Stimulated activated CD8-positive, alpha-beta memory T cell treated with anti-CD3 and anti-CD28 coated beads, Interleukin-15, amount 100 ng/mL, for 48 hours (primary cell): ENCODE data around the gene LEO1.
"Not testable (repeated sequence)": the region's sequence is repeated elsewhere in the genome, so short reads cannot be mapped to it uniquely, and the experiment has no call there.

Experiments
- DNase-seq, 2 donors: peaks; one replicate each; pipeline ENCODE4 v3.0.0-alpha.2; 2020; ENCODE audit warnings: low read depth in 2 of 2

Gene LEO1

DNA sequence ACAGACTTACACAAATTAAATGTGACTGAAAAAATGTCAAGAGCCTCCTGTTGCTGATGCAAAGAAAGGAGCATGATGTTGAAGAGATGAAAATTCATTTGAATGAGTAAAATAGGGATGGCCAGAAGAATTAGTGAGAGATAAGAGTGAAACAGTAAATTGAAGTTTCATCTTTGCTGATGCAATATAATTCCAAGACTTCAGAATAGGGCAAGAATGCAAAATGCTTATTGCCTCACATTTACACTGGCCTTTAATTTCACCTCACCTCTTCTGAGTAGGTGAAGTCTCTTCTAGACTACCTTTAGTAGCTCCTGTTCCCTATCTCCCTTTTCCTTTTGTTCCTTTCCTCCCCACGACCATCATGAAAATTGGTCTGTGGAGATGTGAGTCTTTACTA lies 32.1 kb upstream of the LEO1 start:
- DNase-seq: no peak

DNA sequence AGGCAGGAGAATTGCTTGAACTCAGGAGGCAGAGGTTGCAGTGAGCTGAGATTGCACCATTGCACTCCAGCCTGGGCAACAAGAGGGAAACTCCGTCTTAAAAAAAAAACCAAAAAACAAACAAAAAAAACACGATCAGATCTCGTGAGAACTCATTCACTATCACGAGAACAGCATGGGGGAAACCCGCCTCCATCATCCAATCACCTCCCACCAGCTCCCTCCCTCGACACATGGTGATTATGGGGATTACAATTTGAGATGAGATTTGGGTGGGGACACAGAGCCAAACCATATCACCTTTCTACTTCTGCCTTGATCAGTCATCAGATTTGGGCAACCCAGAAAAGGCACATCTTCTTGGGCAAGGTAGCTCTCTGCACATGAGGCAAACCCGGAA lies 31.5 kb upstream of the LEO1 start:
- DNase-seq: not testable (repeated sequence)

DNA sequence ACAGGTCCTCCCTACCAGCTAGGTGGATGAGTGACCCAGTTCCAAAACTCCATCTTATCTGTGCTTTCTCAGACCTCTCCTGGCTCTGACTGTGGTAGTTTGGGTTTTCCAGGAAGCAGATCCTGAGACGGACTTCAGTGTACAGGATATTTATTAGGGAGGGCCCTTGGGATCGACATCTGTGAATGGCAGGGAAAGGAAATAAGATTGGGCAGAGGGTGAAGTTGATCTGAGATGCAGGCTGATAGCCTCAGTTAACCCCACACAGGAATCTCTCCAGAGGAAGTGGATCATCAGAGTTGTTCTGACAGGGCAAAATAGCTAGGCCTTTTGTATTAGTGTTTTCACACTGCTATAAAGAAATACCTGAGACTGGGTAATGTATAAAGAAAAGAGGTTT lies 30.8 kb upstream of the LEO1 start:
- no peak for DNase-seq

DNA sequence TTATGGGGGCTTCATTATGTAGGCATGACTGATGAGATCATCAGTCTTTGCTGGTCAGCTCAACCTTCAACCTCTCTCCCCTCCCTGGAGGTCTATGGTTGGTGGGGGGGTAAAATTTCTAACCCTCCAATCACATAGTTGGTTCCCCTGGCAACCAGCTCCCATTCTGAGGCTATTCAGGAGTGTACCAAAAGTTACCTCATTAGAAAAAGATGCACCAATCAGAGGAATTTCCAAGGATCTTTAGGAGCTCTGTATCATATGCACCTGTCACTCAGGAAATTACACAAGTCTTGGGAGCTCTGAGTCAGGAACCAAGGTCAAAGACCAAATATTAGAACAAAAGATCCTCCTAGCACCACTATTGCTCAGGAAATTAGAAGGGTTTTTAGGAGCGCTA lies 21.4 kb upstream of the LEO1 start:
- no peak for DNase-seq

DNA sequence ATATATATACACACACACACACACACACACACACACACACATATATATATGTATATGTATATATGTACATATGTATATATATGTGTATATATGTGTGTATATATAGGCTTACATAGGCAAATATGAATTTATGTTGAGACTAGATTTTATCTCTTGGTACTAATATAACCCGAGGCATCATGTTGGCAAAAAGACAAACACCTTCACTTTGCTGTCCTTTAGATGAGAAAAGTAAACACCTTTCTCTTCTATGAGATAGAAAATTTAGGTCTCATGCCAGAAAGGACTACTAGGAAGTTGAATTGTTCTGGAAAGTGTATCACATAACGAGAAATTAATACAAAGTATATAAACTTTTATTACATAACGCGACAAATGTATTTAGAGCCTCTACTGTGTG lies 19.6 kb upstream of the LEO1 start:
- DNase-seq: no peak

DNA sequence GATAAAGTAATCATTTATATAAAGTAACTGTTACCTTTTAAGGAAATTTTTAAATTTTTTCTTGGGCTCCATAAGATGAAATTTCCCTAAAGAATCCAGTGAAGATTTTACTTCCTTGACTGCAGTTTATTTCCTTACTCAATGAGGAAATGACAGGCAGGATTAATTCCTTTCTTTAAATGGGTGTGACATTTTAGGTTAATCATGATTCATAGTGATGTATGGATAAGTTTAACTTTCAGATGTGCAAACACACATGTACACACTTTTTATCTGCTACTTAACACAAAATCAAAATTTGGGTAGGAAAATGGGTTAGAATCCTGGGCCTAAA lies 11.2 kb upstream of the LEO1 start:
- no peak for DNase-seq

DNA sequence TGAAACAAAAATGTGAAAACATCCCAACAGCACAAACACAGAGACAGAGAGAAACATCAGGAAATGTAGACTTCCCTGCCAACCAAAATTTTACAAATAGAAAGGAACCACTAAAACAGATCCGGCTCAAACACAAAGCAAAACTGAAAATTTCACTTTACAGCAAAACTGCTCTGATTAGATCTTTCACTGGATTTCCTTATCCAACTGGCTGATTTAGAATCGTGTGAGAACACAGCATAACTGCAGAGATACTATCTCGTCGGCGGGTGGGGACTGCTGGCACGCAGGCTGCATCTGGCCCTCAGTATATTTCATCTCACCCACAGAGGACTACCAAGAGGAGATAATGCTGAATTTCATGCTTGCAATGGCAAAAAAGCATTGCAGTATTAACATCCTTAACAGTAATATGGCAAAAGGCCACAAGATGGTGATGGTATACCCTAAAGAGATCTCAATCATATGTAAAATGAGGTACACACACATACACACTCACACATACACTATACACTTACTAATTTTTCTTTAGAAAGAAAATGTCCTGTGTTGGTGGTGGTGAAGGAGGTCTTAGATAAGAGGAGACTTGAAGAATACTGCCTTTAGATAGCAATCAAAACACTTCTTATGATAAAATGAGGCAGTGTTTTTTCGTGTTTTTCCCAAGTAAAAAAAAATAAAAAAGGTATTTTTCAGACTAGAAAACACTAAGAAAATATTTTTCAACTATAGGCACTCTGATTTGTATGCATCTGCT lies 10.6 kb upstream of the LEO1 start:
- DNase-seq: peak; percentile 40 to 51

DNA sequence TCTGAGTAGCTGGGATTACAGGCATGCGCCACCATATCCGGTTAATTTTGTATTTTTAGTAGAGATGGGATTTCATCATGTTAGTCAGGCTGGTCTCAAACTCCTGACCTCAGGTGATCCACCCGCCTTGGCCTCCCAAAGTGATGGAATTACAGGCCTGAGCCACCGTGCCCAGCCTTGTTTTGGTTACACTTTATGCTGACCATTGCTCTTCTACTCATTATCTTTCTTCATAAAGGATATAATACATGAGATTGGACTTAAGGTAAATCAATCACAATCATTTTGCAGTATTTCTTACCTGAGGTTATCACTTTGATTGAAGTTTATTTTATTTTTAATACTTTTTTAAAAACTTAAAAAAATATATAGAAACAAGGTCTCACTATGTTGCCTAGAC lies 2.2 kb upstream of the LEO1 start:
- no peak for DNase-seq

DNA sequence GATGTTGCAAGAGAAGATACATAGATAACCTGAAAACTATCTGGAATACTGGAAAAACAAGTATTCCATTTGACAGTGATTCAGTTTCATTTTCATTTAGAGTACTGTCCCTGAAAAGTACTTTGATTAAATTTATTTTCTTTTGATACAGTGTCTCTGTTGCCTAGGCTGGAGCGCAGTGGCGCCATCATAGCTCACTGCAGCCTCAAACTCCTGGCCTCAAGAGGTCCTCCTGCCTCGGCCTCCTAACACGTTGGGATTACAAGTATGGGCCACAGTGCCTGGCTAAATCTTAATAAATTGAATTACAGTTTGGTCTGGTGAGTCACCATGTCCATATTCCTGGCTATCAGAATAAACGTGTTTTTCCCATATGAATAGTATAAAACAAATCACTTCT lies 1.6 kb upstream of the LEO1 start:
- no peak for DNase-seq

DNA sequence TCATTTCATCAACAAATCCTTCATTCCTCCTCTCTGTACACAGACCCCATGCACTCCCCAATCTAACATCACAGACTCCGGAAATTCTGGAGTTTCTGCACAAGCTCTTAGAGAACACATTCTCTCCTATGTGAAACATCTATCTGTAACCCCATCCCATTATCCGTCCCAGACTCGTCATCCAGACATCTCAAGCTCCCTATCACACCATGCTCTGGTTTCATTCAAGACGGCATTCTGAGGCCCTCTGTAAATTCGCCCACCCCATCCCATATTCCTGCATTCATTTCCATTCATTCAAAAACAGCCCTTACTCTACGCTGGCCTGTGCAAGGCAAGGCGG lies 575 bp downstream of the LEO1 start:
- DNase-seq: no peak

DNA sequence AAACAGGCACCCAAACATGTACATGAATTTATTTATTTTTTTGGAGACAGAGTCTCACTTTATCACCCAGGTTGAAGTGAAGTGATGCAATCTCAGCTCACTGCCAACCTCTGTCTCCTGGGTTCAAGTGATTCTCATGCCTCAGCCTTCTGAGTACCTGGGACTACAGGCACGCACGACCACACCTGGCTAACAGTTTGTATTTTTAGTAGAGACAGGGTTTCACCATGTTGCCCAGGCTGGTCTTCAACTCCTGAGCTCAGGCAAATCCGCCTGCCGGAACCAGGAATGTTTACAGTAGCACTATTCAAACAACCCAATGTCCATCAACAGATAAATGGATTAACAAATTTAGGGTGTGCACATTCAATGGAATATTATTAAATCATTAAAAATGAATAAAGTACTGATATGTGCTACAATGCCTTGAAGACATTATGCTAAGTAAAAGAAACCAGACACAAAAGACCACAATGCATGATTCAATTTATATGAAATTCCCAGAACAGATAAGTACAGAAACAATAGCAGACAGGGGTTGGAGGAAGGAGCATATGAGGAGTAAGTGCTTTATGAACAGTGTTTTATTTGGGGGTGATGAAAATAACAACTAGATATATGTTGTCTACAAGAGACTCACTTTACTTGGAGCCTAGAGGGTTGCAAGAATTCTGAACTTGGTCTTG lies 1.3 kb downstream of the LEO1 start:
- DNase-seq: no peak

DNA sequence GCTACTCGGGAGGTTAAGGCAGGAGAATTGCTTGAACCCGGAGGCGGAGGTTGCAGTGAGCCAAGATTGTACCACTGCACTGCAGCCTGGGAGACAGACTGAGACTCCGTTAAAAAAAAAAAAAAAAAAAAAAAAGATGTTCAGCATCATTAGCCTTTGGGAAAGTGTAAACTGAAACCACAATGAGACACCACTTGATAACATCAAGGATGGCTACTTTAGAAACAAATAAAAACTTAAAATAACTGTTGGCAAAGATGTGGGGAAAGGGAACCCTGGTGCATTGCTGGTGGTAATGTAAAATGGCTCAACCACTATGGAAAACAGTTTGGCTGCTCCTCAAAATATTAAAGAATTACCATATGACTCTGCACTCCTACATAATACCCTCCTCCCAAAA lies 1.9 kb downstream of the LEO1 start:
- no peak for DNase-seq

DNA sequence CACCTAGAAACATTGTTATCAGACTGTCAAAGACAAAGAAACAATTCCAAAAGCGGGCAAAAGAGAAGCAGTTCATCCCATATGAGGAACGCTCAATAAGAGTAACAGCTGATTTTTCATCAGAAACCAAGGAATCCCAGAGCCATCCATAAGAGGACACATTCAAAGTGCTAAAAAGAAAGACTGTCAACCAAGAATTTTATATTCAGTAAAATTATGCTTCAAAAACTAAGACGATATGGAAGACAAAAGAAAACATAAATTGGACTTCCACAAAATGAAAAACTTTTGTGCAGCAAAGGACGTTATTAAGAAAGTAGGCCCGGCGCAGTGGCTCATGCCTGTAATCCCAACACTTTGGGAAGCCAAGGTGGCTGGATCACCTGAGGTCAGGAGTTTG lies 4.0 kb downstream of the LEO1 start:
- no peak for DNase-seq

DNA sequence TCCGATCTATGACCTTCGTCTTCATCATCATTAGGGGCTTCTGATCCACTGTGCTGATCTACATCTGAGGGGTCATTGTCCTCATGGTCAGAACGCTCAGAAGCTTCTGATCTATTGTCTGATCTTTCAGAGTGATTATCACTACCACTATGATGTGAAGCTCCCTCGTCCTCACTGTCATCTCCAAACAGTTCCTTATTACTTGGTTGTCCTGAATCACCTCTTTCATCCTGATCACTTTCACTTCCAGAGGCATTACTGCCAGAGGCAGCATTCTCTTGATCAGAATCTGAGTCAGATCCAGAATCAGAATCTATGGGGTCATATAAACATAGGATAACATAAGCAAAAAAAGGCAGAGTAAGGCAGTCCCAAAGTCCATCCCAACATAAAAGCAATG lies 5.4 kb downstream of the LEO1 start:
- DNase-seq: no peak

DNA sequence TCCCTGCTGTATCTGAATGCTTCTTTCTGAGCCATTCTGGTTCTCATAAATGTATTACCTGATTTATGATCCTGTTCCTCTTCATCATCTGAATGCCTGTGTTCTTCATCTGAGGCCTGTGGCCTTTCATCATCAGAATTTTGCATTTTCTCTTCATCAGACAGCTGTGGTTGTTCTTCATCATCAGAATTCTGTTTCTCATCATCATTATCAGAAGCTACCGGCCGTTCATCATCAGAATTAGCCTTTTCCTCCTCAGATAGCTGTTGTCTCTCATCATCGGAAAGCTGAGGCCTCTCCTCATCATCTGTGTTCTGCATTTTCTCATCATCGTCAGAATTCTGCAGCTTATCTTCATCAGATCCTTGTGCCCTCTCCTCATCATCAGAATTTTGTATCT lies 5.9 kb downstream of the LEO1 start:
- DNase-seq: no peak

DNA sequence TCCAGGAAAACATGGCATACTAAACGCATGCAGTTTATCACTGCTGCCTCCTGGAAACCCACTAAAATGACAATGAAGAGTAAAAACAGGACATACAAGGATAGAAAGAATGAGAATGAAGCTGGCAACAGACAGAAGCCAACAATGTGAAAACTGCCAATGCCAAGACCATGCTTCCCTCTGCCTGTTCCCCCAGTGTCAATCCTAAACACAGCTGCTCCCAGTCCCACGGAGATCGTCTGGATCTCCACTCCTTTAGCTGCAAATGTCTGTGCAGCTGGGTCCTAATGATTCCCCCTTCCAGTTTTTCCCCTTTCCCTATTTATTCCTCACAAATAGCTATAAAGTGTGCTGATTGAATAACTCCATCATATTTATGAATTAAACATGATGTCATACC lies 16.1 kb downstream of the LEO1 start:
- no peak for DNase-seq

DNA sequence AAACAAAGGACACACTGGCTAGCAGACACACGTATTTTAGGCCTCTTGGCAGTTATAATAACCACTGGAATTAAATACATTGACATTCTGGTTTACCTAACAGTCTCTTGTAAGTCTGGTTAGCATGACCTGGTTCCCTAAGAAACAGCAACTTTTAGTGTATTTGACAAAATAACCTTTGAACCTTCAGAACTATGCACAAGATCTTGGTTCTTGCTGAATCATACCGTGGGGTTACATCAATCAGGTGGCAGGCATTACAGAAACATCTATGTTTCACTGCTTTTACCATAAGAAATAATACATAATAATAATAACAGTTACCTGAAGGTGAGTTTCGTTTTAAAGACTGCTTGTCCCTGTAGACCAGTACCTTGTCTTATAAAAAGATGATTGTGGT lies 18.8 kb downstream of the LEO1 start:
- DNase-seq: no peak

DNA sequence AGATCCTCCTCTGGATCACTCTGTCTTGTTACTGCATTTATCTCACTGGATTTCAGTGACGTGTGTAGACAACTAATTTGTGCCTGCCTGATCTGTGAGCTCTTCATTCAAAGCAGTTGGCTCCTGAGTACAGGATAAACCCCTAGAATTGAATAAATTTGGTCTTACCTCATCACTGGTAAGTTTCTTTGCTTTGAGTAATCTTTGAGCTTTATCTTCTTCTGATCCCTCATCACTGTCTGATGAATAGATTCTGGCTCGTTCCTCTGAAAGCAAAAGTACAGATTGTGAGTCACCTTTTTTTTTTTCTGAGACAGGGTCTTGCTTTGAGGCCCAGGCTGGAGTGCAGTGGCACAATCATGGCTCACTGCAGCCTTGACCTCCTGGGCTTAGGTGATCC lies 24.5 kb downstream of the LEO1 start:
- DNase-seq: no peak

DNA sequence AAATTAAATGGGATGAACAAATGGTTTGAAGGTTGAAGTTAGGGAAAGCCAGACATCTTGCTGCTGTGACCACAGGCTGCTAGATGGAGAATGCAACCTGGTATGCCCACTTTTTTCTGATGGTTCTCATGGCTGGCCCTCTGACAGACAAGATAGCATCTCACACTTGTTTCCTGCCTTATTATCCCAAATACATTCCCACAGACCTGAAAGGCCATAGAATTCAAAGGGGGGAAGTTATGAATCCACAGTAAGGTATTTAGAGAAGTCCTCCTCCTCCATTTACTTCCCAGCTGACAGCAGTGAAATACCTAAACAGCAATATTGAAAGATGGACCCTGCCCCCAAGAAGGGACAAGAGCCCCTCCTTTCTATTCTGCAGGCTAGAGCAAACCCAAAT lies 32.4 kb downstream of the LEO1 start:
- DNase-seq: no peak

DNA sequence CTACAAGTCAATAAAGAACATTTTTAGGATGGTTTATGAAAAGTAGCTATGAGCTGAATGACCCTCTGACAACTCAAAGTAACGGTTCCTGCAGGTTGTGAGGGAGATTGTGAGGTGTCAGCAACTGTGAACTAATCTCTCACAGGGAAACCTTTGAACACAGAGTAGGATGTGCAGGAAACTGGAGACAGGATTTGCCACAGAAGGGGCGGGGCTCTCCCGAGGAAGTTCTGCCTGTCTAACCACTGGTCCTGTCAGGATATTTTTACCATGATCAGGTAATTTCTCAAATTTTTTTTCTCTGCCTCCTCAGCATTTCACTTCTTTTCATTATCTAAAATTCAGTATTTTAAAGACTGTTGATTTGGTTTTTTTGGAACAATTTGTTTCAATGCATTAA lies 33.3 kb downstream of the LEO1 start:
- DNase-seq: no peak

DNA sequence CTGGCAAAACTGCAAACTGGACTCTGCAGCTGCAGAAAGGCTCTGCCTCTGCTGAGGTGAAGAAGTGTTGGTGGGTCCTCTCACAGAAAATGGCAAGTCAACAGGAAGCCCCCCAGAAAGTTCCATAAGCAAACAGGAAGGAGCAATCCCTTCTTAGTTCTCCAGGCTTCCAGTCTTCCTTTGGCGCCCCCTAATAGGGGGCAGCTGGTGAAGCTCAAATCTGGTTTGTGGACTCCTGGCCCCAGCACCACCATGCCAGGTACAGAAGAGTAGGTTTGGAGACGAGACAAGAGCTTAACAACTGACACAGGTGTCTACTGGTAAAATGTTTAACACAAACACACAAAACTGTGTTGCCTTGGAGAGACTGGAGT lies 35.5 kb downstream of the LEO1 start:
- DNase-seq: no peak

DNA sequence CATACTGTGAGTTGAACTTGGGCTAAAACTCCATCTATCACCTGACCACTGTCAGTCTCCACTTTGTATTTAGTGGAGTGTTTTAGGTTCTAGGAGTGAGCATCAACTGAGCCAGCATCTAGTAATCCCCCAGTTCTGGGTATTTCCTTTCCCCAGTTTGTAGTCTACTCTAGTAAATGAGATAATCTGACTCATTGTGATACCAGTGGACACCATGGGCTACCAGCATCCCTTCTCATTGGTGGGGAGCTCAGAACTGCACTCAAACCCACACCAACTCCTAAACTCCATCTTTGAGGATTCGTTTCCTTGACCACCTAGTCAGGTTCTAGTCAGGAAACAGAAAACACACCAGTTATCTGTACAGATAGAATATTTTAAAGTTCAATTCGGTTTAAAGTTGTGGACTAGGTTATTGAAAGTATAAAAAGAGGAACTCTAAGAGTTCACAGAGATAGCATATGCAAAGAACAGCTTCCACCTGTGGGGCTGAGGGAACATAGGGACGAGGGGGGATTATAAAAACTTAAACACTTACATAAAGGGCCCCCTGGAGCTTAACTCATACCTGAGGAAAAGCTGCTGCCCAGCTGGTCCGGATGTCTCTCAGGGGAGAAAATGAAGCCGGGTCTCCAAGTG lies 36.0 kb downstream of the LEO1 start:
- no peak for DNase-seq

DNA sequence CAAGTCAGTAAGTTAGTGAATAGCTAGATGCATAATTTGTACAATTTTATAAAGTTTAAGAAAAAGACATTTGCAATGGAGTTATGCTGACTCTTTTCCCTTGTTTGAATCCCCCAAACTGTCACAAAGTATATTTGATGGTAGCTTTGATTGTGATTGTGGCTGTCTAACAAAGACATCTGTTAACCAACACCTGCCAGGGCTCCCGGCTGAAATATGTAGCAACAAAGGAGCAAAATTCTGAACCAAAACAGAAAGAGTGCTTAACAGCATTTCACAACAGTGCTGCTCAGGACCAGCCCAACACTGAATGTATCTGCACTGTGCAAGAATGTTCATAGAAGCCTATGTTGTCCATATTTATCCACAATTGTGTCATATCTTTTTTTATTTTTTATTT lies 39.4 kb downstream of the LEO1 start:
- no peak for DNase-seq

DNA sequence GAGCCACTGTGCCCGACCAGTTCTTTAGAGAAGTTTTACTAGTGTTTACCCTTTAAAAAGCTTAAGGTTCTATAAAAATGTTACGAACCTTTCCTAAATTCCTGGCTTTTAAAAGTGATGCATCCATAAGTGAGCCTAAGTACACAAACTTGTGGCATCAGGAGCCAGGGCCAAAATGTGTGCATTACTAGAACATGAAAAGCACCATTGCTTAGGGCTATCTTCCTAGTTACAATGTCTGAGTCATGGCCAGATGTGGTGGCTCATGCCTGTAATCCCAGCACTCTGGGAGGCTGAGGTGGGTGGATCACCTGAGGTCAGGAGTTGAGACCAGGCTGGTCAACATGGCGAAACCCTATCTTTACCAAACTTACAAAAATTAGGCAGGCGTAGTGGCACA lies 39.9 kb downstream of the LEO1 start:
- no peak for DNase-seq
